SK-N-SH treated with all-trans-retinoic acid at 6 μM for 48 hours (cell line): Measurements from ENCODE around the gene SOX5.

Source experiments
- ATAC-seq: fragments of 200-7000 bp; cut with Tn5 transposase; 3 replicates; pipeline ENCODE4 v1.9.1; 2020; ENCODE audit warnings: mild to moderate bottlenecking, moderate library complexity
- ARNTL ChIP-seq: fragments of 450-650 bp; formaldehyde crosslinking; IDR thresholded peaks from 2 replicates; pipeline ENCODE4 v1.5.0; 2020; ENCODE audit warnings: low read depth, mild to moderate bottlenecking, moderate library complexity, borderline replicate concordance
- BACH2 ChIP-seq: fragments of 250-450 bp; sonication (Bioruptor Pico); IDR thresholded peaks from 2 replicates; pipeline ENCODE4 v1.9.0; 2021; ENCODE audit warnings: mild to moderate bottlenecking, borderline replicate concordance
- CREB5 ChIP-seq: fragments of 250-450 bp; sonication (Bioruptor Pico); IDR thresholded peaks from 2 replicates; pipeline ENCODE4 v1.5.1; 2020; ENCODE audit warnings: low read depth, mild to moderate bottlenecking, moderate library complexity
- CSDC2 ChIP-seq: fragments of 250-450 bp; sonication (Bioruptor Pico); IDR thresholded peaks from 2 replicates; pipeline ENCODE4 v1.5.0; 2020; ENCODE audit warnings: mild to moderate bottlenecking, moderate library complexity
- CSRNP3 ChIP-seq: fragments of 250-450 bp; sonication (Bioruptor Pico); IDR thresholded peaks from 2 replicates; pipeline ENCODE4 v1.5.1; 2021; ENCODE audit warnings: mild to moderate bottlenecking, moderate library complexity
- ESRRG ChIP-seq: fragments of 250-450 bp; sonication (Bioruptor Pico); IDR thresholded peaks from 2 replicates; pipeline ENCODE4 v1.6.1; 2021; ENCODE audit warnings: mild to moderate bottlenecking
- GLIS3 ChIP-seq: fragments of 250-450 bp; sonication (Bioruptor Pico); IDR thresholded peaks from 2 replicates; pipeline ENCODE4 v1.5.0; 2020; ENCODE audit warnings: mild to moderate bottlenecking, moderate library complexity
- ISL1 ChIP-seq: fragments of 250-450 bp; sonication (Bioruptor Pico); IDR thresholded peaks from 2 replicates; pipeline ENCODE4 v2.1.2; 2022; ENCODE audit warnings: mild to moderate bottlenecking, moderate library complexity
- OSR1 ChIP-seq: fragments of 250-450 bp; sonication (Bioruptor Pico); IDR thresholded peaks from 2 replicates; pipeline ENCODE4 v1.8.0; 2022; ENCODE audit warnings: moderate library complexity, mild to moderate bottlenecking, inconsistent platforms
- PATZ1 ChIP-seq: fragments of 250-450 bp; sonication (Bioruptor Pico); IDR thresholded peaks from 2 replicates; pipeline ENCODE4 v1.8.0; 2020; ENCODE audit warnings: mild to moderate bottlenecking, moderate library complexity, borderline replicate concordance
- POU6F1 ChIP-seq: fragments of 250-450 bp; sonication (Bioruptor Pico); IDR thresholded peaks from 2 replicates; pipeline ENCODE4 v1.8.0; 2021; ENCODE audit warnings: low read depth, mild to moderate bottlenecking, moderate library complexity, borderline replicate concordance
- PPARA ChIP-seq: fragments of 250-450 bp; sonication (Bioruptor Pico); IDR thresholded peaks from 2 replicates; pipeline ENCODE4 v1.5.0; 2020; ENCODE audit warnings: mild to moderate bottlenecking, borderline replicate concordance
- RARB ChIP-seq: fragments of 250-450 bp; sonication (Bioruptor Pico); IDR thresholded peaks from 2 replicates; pipeline ENCODE4 v1.8.0; 2021; ENCODE audit warnings: mild to moderate bottlenecking, moderate library complexity
- SNAI2 ChIP-seq: fragments of 250-450 bp; sonication (Bioruptor Pico); IDR thresholded peaks from 2 replicates; pipeline ENCODE4 v1.5.0; 2020; ENCODE audit warnings: mild to moderate bottlenecking, moderate library complexity
- TCF4 ChIP-seq: fragments of 250-450 bp; sonication (Bioruptor Pico); IDR thresholded peaks from 2 replicates; pipeline ENCODE4 v1.8.0; 2021; ENCODE audit warnings: mild to moderate bottlenecking, moderate library complexity, borderline replicate concordance
- TOX ChIP-seq: fragments of 250-450 bp; sonication (Bioruptor Pico); IDR thresholded peaks from 2 replicates; pipeline ENCODE4 v1.8.0; 2021; ENCODE audit warnings: mild to moderate bottlenecking, moderate library complexity, borderline replicate concordance
- TSHZ2 ChIP-seq: fragments of 250-450 bp; sonication (Bioruptor Pico); IDR thresholded peaks from 2 replicates; pipeline ENCODE4 v1.5.0; 2020; ENCODE audit warnings: mild to moderate bottlenecking, moderate library complexity
- ZC3H10 ChIP-seq: fragments of 250-450 bp; sonication (Bioruptor Pico); IDR thresholded peaks from 2 replicates; pipeline ENCODE4 v1.5.1; 2021; ENCODE audit warnings: mild to moderate bottlenecking, moderate library complexity
- ZFP3 ChIP-seq: fragments of 250-450 bp; sonication (Bioruptor Pico); IDR thresholded peaks from 2 replicates; pipeline ENCODE4 v1.5.0; 2020; ENCODE audit warnings: mild to moderate bottlenecking, moderate library complexity
- ZFP30 ChIP-seq: fragments of 450-650 bp; formaldehyde crosslinking; IDR thresholded peaks from 2 replicates; pipeline ENCODE4 v1.5.0; 2022; ENCODE audit warnings: mild to moderate bottlenecking, moderate library complexity
- ZNF565 ChIP-seq: fragments of 450-650 bp; formaldehyde crosslinking; conservative IDR thresholded peaks from 2 replicates; pipeline ENCODE4 v1.5.0; 2020; ENCODE audit warnings: low read depth, mild to moderate bottlenecking, moderate library complexity
- ZNF70 ChIP-seq: fragments of 450-650 bp; formaldehyde crosslinking; IDR thresholded peaks from 2 replicates; pipeline ENCODE4 v1.5.0; 2020; ENCODE audit warnings: mild to moderate bottlenecking, moderate library complexity
- ZNF8 ChIP-seq: fragments of 450-650 bp; formaldehyde crosslinking; IDR thresholded peaks from 2 replicates; pipeline ENCODE4 v1.5.0; 2020; ENCODE audit warnings: mild to moderate bottlenecking, moderate library complexity

Gene SOX5

GRCh38 chr12:23949348-23950209, at the start of gene SOX5:
Gene SOX5 (minus strand): TSS chr12:23949670. CDS start chr12:23949601, 69 bp downstream.
- ATAC-seq: peak; percentile 92
- TF ChIP-seq ZC3H10 (CRISPR knock-in tag) (no peak), ISL1 (CRISPR knock-in tag) (no peak), ESRRG (CRISPR knock-in tag) (no peak), TSHZ2 (no peak), SNAI2 (CRISPR knock-in tag) (no peak), PATZ1 (no peak), ZFP3 (no peak), GLIS3 (CRISPR knock-in tag) (no peak), RARB (CRISPR knock-in tag) (no peak), TCF4 (no peak), POU6F1 (CRISPR knock-in tag) (no peak)

- no peak for TF ChIP-seq ZNF70 (CRISPR knock-in tag)
- TF ChIP-seq ESRRG (CRISPR knock-in tag): no peak
These were observed 37.6 kb upstream of the SOX5 start for GRCh38 chr12:23987046-23987445.

GRCh38 chr12:23980826-23981225, 31.4 kb upstream of the SOX5 start:
- no peak for ATAC-seq

More at GRCh38 chr12:23987046-23987445, 37.6 kb upstream of the SOX5 start:
- no peak for ATAC-seq

GRCh38 chr12:23964812-23965211, 15.3 kb upstream of the SOX5 start:
- ATAC-seq: no peak
- no peak for TF ChIP-seq ZFP30 (CRISPR knock-in tag)
- TF ChIP-seq ISL1 (CRISPR knock-in tag): no peak
- TF ChIP-seq ESRRG (CRISPR knock-in tag): no peak
- TF ChIP-seq CSDC2 (CRISPR knock-in tag): no peak
- TF ChIP-seq TOX (CRISPR knock-in tag): no peak
- no peak for TF ChIP-seq GLIS3 (CRISPR knock-in tag)
- no peak for TF ChIP-seq BACH2 (CRISPR knock-in tag)
- no peak for TF ChIP-seq RARB (CRISPR knock-in tag)
- no peak for TF ChIP-seq ARNTL (CRISPR knock-in tag)
- TF ChIP-seq CSRNP3 (CRISPR knock-in tag): no peak
- TF ChIP-seq ZC3H10 (CRISPR knock-in tag): no peak
- no peak for TF ChIP-seq CREB5 (CRISPR knock-in tag)
- no peak for TF ChIP-seq ZFP3
- TF ChIP-seq SNAI2 (CRISPR knock-in tag): no peak
- TF ChIP-seq ZNF8: no peak
- no peak for TF ChIP-seq TCF4
- no peak for TF ChIP-seq OSR1 (CRISPR knock-in tag)

More at GRCh38 chr12:23980826-23981225, 31.4 kb upstream of the SOX5 start:
- no peak for TF ChIP-seq TOX (CRISPR knock-in tag)
- TF ChIP-seq TCF4: no peak
- no peak for TF ChIP-seq ZNF8
- no peak for TF ChIP-seq POU6F1 (CRISPR knock-in tag)
- TF ChIP-seq ZFP3: no peak
- TF ChIP-seq PPARA: no peak
- TF ChIP-seq ZNF70 (CRISPR knock-in tag): no peak
- no peak for TF ChIP-seq ZNF565 (CRISPR knock-in tag)
- TF ChIP-seq, all 23 proteins: peak for 0
